RKO (cell line): ENCODE data around the gene NDUFV1.
"Not testable (repeated sequence)": the region's sequence is repeated elsewhere in the genome, so short reads cannot be mapped to it uniquely, and the experiment has no call there.

Source experiments
- DNase-seq: peaks from one replicate; pipeline ENCODE4 v3.0.0-alpha.2; 2016; ENCODE audit warnings: low spot score

Gene NDUFV1

DNA sequence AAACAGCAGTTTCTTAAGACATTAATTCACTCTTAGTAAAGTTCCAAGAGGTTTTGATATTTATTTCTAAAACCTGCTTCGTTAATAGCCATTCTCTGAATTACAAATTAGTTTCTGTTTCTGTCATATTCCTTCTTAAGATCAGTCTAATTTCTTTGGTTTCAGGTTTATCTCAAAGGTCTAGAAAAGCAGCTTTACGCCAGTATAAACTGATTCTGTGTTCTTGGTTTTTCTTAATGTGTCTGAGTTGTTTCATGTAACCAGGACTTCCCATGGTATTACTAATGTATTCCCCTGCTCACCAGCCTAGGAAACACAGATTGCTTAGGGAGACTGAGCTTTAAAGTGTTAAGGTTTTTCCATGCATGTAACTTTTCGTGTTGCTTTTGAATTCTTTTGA lies 50.6 kb downstream of the NDUFV1 start:
- DNase-seq, result no peak

DNA sequence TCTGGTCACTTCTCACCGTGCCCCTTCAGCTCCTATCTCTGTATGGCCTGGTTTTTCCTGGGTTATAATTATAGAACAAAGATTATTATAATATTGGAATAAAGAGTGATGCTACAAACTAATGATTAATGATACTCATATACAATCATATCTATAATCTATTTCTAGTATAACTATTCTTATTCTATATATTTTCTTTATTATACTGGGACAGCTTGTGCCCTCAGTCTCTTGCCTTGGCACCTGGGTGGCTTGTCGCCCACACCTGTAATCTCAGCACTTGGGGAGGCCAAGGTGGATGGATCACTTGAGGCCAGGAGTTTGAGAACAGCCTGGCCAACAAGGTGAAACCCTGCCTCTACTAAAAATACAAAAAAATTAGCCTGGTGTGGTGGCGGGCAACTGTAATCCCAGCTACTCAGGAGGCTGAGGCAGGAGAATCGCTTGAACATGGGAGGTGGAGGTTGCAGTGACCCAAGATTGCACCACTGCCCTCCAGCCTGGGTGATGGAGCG lies 53.0 kb downstream of the NDUFV1 start:
- DNase-seq, result not testable (repeated sequence)

DNA sequence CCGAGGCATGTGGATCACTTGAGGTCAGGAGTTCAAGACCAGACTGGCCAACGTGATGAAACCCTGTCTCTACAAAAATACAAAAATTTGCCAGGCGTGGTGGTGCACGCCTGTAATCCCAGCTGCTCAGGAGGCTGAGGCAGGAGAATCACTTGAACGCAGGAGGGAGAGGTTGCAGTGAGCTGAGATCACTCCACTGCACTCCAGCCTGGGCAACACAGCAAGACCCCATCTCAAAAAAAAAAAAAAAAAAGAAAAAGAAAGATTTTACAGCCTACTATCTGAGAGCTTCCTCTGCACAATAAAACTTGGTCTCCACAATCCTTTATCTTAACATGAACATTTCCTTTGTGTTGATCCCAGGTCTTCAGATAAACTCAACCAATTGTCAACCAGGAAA lies 54.0 kb downstream of the NDUFV1 start:
- DNase-seq, result not testable (repeated sequence)
